ENCODE measurements around the gene SEMA5B. TPM values are rescaled to one million over a fixed set of nuclear protein-coding genes. Genes with fewer than 3 reads are reported as not detected.

SEMA5B gene
- total and polyA plus RNA-seq, 2 experiments from 2014 or later = 8.0 to 26.8 TPM

GRCh38 chr3:123002749-123003497 is 24.6 kb downstream of the SEMA5B start:
- H3K9me2 ChIP-seq (ENCODE audit: insufficient read depth) = no peaks in the 10 kb centered on the region
- H2AFZ ChIP-seq = no peak overlapping the region
- DNase-seq (ENCODE audit: low spot score) (no peak), ATAC-seq (no peak)
- peaks cover 6% of the 10 kb centered on the region for H3K27me3 Mint-ChIP-seq (ENCODE audit: insufficient read depth, low read depth, poor library complexity)
- no peaks in the 10 kb centered on the region for H3K36me3 Mint-ChIP-seq (ENCODE audit: low read depth)
- H3K36me3 ChIP-seq (ENCODE audit: insufficient read depth) = no peaks in the 10 kb centered on the region
- H3K4me3 Mint-ChIP-seq = no peak overlapping the region
- H3K4me1 Mint-ChIP-seq = peaks cover 50% of the 10 kb centered on the region
- H3K79me2 ChIP-seq (replicated peaks; ENCODE audit: insufficient read depth) = no peaks in the 10 kb centered on the region; the same call in 1 of the 2 replicates
- H3K9me3 Mint-ChIP-seq = no peaks in the 10 kb centered on the region
- H3K4me1 ChIP-seq (ENCODE audit: insufficient read depth) = peaks cover 21% of the 10 kb centered on the region
- H3F3A ChIP-seq (replicated peaks; ENCODE audit: low read depth) = no peaks in the 10 kb centered on the region; the same call in 1 of the 2 replicates
- 0 out of 2 replicates have a peak, but pooled peaks cover 8% of the 10 kb centered on the region for H4K20me1 ChIP-seq (replicated peaks; ENCODE audit: insufficient read depth)
- peak overlapping the region; percentile 45; the same call in 1 of the 2 replicates for H3K27ac Mint-ChIP-seq
- no peak overlapping the region for H3K4me2 ChIP-seq
- TF ChIP-seq EZH2 (IDR thresholded peaks at IDR 0.05; ENCODE audit: low read depth, unreplicated experiment) = no peak
- TF ChIP-seq JUNB (IDR thresholded peaks at IDR 0.05; ENCODE audit: unreplicated experiment) = no peak
- TF ChIP-seq EZH2phosphoT487 (IDR thresholded peaks at IDR 0.05; ENCODE audit: unreplicated experiment) = no peak
- TF ChIP-seq NANOG (IDR thresholded peaks at IDR 0.05; ENCODE audit: borderline replicate concordance) = no peak
- no peak for TF ChIP-seq CTCF (conservative IDR thresholded peaks at IDR 0.05; ENCODE audit: low read depth in 2 of 2)
- TF ChIP-seq POLR2AphosphoS5 (IDR thresholded peaks at IDR 0.05; ENCODE audit: low read depth) = no peak
- TF ChIP-seq ZNF114 (CRISPR knock-in tag; IDR thresholded peaks at IDR 0.05) = no peak
- no peak for TF ChIP-seq ZNF462 (CRISPR knock-in tag; IDR thresholded peaks at IDR 0.05)
- no peak for TF ChIP-seq STAT1 (IDR thresholded peaks at IDR 0.05; ENCODE audit: unreplicated experiment)
- no peak for TF ChIP-seq REST (IDR thresholded peaks at IDR 0.05; ENCODE audit: unreplicated experiment)
- TF ChIP-seq CREB1 (CRISPR knock-in tag; IDR thresholded peaks at IDR 0.05; ENCODE audit: low read depth) = no peak
- TF ChIP-seq ETS1 (IDR thresholded peaks at IDR 0.05) = no peak
- TF ChIP-seq ZNF331 (CRISPR knock-in tag; IDR thresholded peaks at IDR 0.05; ENCODE audit: low read depth) = no peak
- H3K27me3 ChIP-seq (ENCODE audit: insufficient read depth) = no peaks in the 10 kb centered on the region
- no peak overlapping the region for H3K4me3 ChIP-seq
- H3K27ac ChIP-seq (ENCODE audit: low read depth) = no peak overlapping the region; the same call in 1 of the 2 replicates
